ENCODE data around the gene KRTAP10-7. TPM values are rescaled to one million over a fixed set of nuclear protein-coding genes. Genes with fewer than 3 reads are reported as not detected.

Gene KRTAP10-7
- total RNA-seq, 2 experiments from 2014 or later, result not detected

DNA sequence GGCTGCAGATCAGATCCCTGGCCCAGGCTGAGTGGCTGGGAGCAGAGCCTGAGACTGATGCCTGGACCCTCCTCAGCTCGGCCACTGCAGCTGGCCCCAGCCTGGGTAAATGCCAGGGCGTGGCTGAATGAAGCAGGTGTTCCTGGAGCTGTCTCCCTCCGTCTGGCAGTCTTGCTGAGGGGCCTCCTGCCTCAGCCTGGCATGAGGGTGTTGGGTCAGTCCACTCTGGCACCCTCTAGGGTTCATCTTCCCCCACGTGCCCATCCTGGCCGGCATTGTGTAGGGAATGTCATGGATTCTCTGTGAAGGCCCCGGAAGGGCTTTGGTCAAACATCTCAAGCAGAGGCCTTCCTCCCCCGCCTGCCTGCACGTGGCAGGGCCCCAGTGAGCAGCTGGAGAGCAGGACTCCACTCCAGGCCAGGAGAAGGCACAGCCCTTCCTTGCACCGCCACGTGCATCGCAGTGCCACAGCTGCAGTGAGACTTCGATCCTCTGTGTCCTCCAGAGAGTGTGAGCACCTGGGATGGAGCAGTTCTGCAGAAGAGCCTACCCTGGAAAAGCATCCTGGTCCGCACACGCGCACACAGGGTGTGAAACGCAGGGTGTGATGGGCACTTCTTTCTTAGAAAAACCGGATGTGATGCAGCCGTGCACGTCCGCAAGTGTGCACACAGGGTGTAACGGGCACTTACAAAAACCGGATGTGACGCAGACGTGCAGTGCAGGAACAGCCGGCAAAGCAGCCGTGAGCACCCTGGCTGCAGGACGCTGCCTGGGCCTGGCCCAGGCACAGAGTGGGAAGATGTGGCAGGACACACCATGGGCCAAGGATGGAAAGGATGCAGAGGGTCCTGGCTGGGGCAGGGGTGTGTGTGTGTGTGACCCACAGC, 31.5 kb upstream of the KRTAP10-7 start:
- intact Hi-C loops (cut with micrococcal nuclease; ENCODE audit: unreplicated experiment), result no loop called here
- Histone ChIP-seq H3K27ac (ENCODE audit: low read depth, low read length, poor library complexity, severe bottlenecking) (no peak overlapping the region), H3K9me2 (ENCODE audit: insufficient read depth, low read length) (no peaks in the 10 kb centered on the region), H3K4me2 (ENCODE audit: low read length) (no peak overlapping the region), H3K4me1 (ENCODE audit: insufficient read depth, low read length, poor library complexity, severe bottlenecking) (no peaks in the 10 kb centered on the region), H3K79me2 (ENCODE audit: insufficient read depth, low read depth, low read length) (no peaks in the 10 kb centered on the region), H3K9me3 (ENCODE audit: low read length) (no peaks in the 10 kb centered on the region), H3K36me3 (ENCODE audit: insufficient read depth, low read length) (no peaks in the 10 kb centered on the region), H4K20me1 (ENCODE audit: insufficient read depth, low read length) (no peaks in the 10 kb centered on the region), H2AFZ (ENCODE audit: low read length) (no peak overlapping the region), H3K4me3 (ENCODE audit: low read depth, low read length, poor library complexity, severe bottlenecking) (no peak overlapping the region)
- ChIA-PET CTCF (ENCODE audit: unreplicated experiment) (no interaction called here), POLR2A (no interaction called here)
- no peak for DNase-seq (ENCODE audit: low spot score)
- no peak for TF ChIP-seq EZH2phosphoT487 (IDR thresholded peaks at IDR 0.05; ENCODE audit: borderline replicate concordance, low read depth, low read length)
- TF ChIP-seq, protein P1, sequence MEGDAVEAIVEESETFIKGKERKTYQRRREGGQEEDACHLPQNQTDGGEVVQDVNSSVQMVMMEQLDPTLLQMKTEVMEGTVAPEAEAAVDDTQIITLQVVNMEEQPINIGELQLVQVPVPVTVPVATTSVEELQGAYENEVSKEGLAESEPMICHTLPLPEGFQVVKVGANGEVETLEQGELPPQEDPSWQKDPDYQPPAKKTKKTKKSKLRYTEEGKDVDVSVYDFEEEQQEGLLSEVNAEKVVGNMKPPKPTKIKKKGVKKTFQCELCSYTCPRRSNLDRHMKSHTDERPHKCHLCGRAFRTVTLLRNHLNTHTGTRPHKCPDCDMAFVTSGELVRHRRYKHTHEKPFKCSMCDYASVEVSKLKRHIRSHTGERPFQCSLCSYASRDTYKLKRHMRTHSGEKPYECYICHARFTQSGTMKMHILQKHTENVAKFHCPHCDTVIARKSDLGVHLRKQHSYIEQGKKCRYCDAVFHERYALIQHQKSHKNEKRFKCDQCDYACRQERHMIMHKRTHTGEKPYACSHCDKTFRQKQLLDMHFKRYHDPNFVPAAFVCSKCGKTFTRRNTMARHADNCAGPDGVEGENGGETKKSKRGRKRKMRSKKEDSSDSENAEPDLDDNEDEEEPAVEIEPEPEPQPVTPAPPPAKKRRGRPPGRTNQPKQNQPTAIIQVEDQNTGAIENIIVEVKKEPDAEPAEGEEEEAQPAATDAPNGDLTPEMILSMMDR (conservative IDR thresholded peaks at IDR 0.05; ENCODE audit: low read length), result no peak
- BruUV-seq (replicated peaks), result no TSS peak

DNA sequence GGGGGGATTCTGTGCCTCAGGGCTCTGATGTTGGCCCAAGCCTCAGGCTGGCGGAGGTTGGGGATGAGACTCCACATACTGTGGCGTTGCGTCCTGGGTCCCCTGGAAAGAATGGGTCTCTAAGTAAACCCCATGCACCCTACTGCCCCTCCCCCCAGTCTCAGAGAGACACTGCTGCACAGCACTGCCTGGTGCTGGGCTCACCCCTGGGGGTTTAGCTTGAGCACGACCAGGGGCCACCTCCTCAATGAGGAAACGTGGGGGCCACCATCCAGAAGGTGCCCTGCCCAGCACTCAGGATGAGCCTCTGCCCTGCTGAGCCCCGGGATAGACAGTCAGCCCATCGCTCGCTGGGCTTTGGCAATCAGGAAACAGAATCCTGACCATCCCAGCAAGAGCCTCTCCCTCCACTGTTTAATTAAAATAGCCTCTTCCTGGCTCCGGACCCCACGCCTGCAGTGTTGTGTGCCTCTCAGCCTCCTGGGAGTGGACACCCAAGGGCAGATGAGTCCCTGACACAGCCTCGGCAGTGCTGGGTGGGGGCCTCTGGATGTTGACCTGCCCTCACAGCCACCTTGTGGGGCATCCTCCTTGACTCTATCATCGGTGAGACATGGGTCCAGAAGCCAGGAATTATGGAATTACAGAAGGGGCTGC, 30.4 kb upstream of the KRTAP10-7 start:
- Histone ChIP-seq H2AFZ (ENCODE audit: low read length) (no peak overlapping the region), H3K79me2 (ENCODE audit: insufficient read depth, low read depth, low read length) (no peaks in the 10 kb centered on the region), H3K27ac (ENCODE audit: low read depth, low read length, poor library complexity, severe bottlenecking) (no peak overlapping the region), H3K9me3 (ENCODE audit: low read length) (no peaks in the 10 kb centered on the region), H3K4me2 (ENCODE audit: low read length) (no peak overlapping the region), H3K36me3 (ENCODE audit: insufficient read depth, low read length) (no peaks in the 10 kb centered on the region), H3K9me2 (ENCODE audit: insufficient read depth, low read length) (no peaks in the 10 kb centered on the region), H4K20me1 (ENCODE audit: insufficient read depth, low read length) (no peaks in the 10 kb centered on the region), H3K4me1 (ENCODE audit: insufficient read depth, low read length, poor library complexity, severe bottlenecking) (no peaks in the 10 kb centered on the region), H3K4me3 (ENCODE audit: low read depth, low read length, poor library complexity, severe bottlenecking) (no peak overlapping the region)
- ChIA-PET POLR2A (no interaction called here), CTCF (ENCODE audit: unreplicated experiment) (no interaction called here)
- no peak for DNase-seq (ENCODE audit: low spot score)
- BruUV-seq (replicated peaks), result no TSS peak
- TF ChIP-seq EZH2phosphoT487 (IDR thresholded peaks at IDR 0.05; ENCODE audit: borderline replicate concordance, low read depth, low read length), result no peak
- TF ChIP-seq, protein P1 (conservative IDR thresholded peaks at IDR 0.05; ENCODE audit: low read length), result no peak
- intact Hi-C loops (cut with micrococcal nuclease; ENCODE audit: unreplicated experiment), result no loop called here

DNA sequence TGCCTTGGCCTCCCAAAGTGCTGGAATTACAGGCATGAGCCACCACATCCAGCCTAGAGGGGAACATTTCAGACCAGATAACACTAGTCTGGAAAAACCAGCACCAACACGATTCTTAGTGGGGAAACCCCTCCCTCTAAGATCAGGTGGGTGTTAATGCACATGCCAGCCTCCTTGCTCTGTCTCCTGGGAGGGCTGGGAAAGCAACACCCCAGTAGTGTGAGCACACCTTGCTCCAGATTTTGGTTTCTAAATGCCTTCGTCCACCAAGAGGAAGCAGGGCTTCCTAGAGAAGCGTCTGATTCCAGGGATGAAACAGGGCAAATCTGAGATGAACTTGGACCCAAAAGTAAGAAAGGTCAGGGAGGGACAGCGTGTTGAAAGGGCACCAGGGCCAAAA, 29.1 kb upstream of the KRTAP10-7 start:
- Histone ChIP-seq H3K27ac (ENCODE audit: low read depth, low read length, poor library complexity, severe bottlenecking) (no peak overlapping the region), H3K4me1 (ENCODE audit: insufficient read depth, low read length, poor library complexity, severe bottlenecking) (no peaks in the 10 kb centered on the region), H3K79me2 (ENCODE audit: insufficient read depth, low read depth, low read length) (no peaks in the 10 kb centered on the region), H4K20me1 (ENCODE audit: insufficient read depth, low read length) (no peaks in the 10 kb centered on the region), H3K9me3 (ENCODE audit: low read length) (no peaks in the 10 kb centered on the region), H3K36me3 (ENCODE audit: insufficient read depth, low read length) (no peaks in the 10 kb centered on the region), H3K4me3 (ENCODE audit: low read depth, low read length, poor library complexity, severe bottlenecking) (no peak overlapping the region), H3K9me2 (ENCODE audit: insufficient read depth, low read length) (no peaks in the 10 kb centered on the region), H2AFZ (ENCODE audit: low read length) (no peak overlapping the region), H3K4me2 (ENCODE audit: low read length) (no peak overlapping the region)
- no peak for TF ChIP-seq EZH2phosphoT487 (IDR thresholded peaks at IDR 0.05; ENCODE audit: borderline replicate concordance, low read depth, low read length)
- TF ChIP-seq, protein P1 (conservative IDR thresholded peaks at IDR 0.05; ENCODE audit: low read length), result no peak
- BruUV-seq (replicated peaks), result no TSS peak
- ChIA-PET POLR2A (no interaction called here), CTCF (ENCODE audit: unreplicated experiment) (no interaction called here)
- DNase-seq (ENCODE audit: low spot score), result no peak
- intact Hi-C loops (cut with micrococcal nuclease; ENCODE audit: unreplicated experiment), result no loop called here
